HepG2 (cell line): ENCODE results near the gene CTDSP1. TPM values are rescaled to one million over a fixed set of nuclear protein-coding genes. Genes with fewer than 3 reads are reported as not detected.

Experiments used
- AHR ChIP-seq: IDR thresholded peaks from 2 replicates; pipeline ENCODE4 v1.6.1; 2018; ENCODE audit warnings: missing genetic modification reagents, missing compliant biosample characterization
- ETS1 ChIP-seq: sonication (generic); formaldehyde crosslinking; IDR thresholded peaks from 2 replicates; pipeline ENCODE4 v1.4.0; 2020; ENCODE audit warnings: missing genetic modification reagents
- HNRNPK ChIP-seq: fragments of 200-400 bp; formaldehyde crosslinking; IDR thresholded peaks from 2 replicates; pipeline ENCODE4 v1.6.1; 2018; ENCODE audit warnings: low read length, low read depth, moderate library complexity, mild to moderate bottlenecking; ENCODE audit not compliant: poor library complexity, severe bottlenecking
- MBD4 ChIP-seq: IDR thresholded peaks from 2 replicates; pipeline ENCODE4 v1.6.1; 2012; ENCODE audit warnings: low read length, inconsistent platforms, borderline replicate concordance
- MEIS1 ChIP-seq: sonication (generic); formaldehyde crosslinking; IDR thresholded peaks from 2 replicates; pipeline ENCODE4 v1.9.0; 2021; ENCODE audit warnings: mild to moderate bottlenecking, missing genetic modification reagents, moderate library complexity, borderline replicate concordance
- MYPOP ChIP-seq: sonication (generic); formaldehyde crosslinking; IDR thresholded peaks from 2 replicates; pipeline ENCODE4 v1.8.1; 2023; ENCODE audit warnings: mild to moderate bottlenecking, moderate library complexity, missing genetic modification reagents
- PHF21A ChIP-seq: sonication (generic); formaldehyde crosslinking; IDR thresholded peaks from 2 replicates; pipeline ENCODE4 v1.5.0; 2020; ENCODE audit warnings: mild to moderate bottlenecking, missing genetic modification reagents
- SP1 ChIP-seq, 2 experiments: fragments of 450-650 bp in 1 of 2; sonication (generic) in 1 of 2; formaldehyde crosslinking in 1 of 2; IDR thresholded peaks; 2 replicates each; pipeline versions ENCODE4 v1.4.0 to v1.6.1; 2016 to 2020; ENCODE audit warnings: missing genetic modification reagents in 1 of 2
- ZNF382 ChIP-seq: sonication (generic); formaldehyde crosslinking; IDR thresholded peaks from 2 replicates; pipeline ENCODE4 v1.5.0; 2020; ENCODE audit warnings: missing genetic modification reagents, mild to moderate bottlenecking, borderline replicate concordance
- ZNF432 ChIP-seq: sonication (generic); formaldehyde crosslinking; IDR thresholded peaks from 2 replicates; pipeline ENCODE4 v1.5.0; 2020; ENCODE audit warnings: missing genetic modification reagents, mild to moderate bottlenecking, borderline replicate concordance
- ZNF710 ChIP-seq: sonication (generic); formaldehyde crosslinking; IDR thresholded peaks from 2 replicates; pipeline ENCODE4 v1.5.0; 2020; ENCODE audit warnings: mild to moderate bottlenecking, missing genetic modification reagents, borderline replicate concordance
- ZNF800 ChIP-seq: sonication (generic); formaldehyde crosslinking; IDR thresholded peaks from 2 replicates; pipeline ENCODE4 v1.4.0; 2020; ENCODE audit warnings: missing genetic modification reagents
- polyA plus RNA-seq, 8 experiments: library from polyadenylated mRNA; depleted of rRNA in 3 of 8; stranded (reverse) in 7 of 8; unstranded in 1 of 8; fragments of >200 nt; fragmentation: Illumina TruSeq in 4 of 8; extraction: Trizol in 4 of 8; gene quantifications; 2 replicates each; pipeline versions ENCODE4 v1.2.1 to v1.2.3, GENCODE V29; 2011 to 2016; ENCODE audit warnings: low read depth in 4 of 8, missing spikeins in 1 of 8, mixed read lengths in 1 of 8; ENCODE audit not compliant: insufficient read depth in 1 of 8
- total RNA-seq, 5 experiments: library from RNA; depleted of rRNA; stranded (reverse); fragments of >200 nt; fragmentation: Illumina TruSeq; extraction: Trizol; gene quantifications; 2 replicates each; pipeline ENCODE4 v1.2.3, GENCODE V29; 2016; ENCODE audit warnings: low read depth in 1 of 5
- TF ChIP-seq, protein P1 (sequence below): IDR thresholded peaks from 2 replicates; pipeline ENCODE4 v1.6.1; 2016
- TF ChIP-seq, protein P2 (sequence below): sonication (generic); formaldehyde crosslinking; IDR thresholded peaks from 2 replicates; pipeline ENCODE4 v1.8.1; 2022; ENCODE audit warnings: mild to moderate bottlenecking, missing genetic modification reagents
- TF ChIP-seq, protein P3 (sequence below): sonication (generic); formaldehyde crosslinking; IDR thresholded peaks from 2 replicates; pipeline ENCODE4 v1.4.0; 2020; ENCODE audit warnings: mild to moderate bottlenecking, missing genetic modification reagents

Gene CTDSP1
- total and polyA plus RNA-seq, 2 of the 13 experiments (the other 11 are each of a cell fraction or from before 2014, with no cell fraction given) = 91.0 to 268 TPM

- no peak for TF ChIP-seq MEIS1 (CRISPR knock-in tag)
- TF ChIP-seq HNRNPK = no peak
- peak; percentile 75 for TF ChIP-seq PHF21A (CRISPR knock-in tag)
- TF ChIP-seq, protein P1, sequence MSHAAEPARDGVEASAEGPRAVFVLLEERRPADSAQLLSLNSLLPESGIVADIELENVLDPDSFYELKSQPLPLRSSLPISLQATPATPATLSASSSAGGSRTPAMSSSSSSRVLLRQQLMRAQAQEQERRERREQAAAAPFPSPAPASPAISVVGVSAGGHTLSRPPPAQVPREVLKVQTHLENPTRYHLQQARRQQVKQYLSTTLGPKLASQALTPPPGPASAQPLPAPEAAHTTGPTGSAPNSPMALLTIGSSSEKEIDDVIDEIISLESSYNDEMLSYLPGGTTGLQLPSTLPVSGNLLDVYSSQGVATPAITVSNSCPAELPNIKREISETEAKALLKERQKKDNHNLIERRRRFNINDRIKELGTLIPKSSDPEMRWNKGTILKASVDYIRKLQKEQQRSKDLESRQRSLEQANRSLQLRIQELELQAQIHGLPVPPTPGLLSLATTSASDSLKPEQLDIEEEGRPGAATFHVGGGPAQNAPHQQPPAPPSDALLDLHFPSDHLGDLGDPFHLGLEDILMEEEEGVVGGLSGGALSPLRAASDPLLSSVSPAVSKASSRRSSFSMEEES = peak; percentile 33; the same call in 1 of the 2 replicates
- no peak for TF ChIP-seq MYPOP (CRISPR knock-in tag)
- no peak for TF ChIP-seq ZNF710
- no peak for TF ChIP-seq AHR (CRISPR knock-in tag)
- TF ChIP-seq, protein P2, sequence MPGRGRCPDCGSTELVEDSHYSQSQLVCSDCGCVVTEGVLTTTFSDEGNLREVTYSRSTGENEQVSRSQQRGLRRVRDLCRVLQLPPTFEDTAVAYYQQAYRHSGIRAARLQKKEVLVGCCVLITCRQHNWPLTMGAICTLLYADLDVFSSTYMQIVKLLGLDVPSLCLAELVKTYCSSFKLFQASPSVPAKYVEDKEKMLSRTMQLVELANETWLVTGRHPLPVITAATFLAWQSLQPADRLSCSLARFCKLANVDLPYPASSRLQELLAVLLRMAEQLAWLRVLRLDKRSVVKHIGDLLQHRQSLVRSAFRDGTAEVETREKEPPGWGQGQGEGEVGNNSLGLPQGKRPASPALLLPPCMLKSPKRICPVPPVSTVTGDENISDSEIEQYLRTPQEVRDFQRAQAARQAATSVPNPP = no peak
- TF ChIP-seq SP1 (IDR thresholded peaks at IDR 0.05) = no peak
- no peak for TF ChIP-seq SP1 (CRISPR knock-in tag; IDR thresholded peaks at IDR 0.05)
- TF ChIP-seq ZNF432 (CRISPR knock-in tag) = no peak
- TF ChIP-seq ZNF382 (CRISPR knock-in tag) = no peak
- TF ChIP-seq, protein P3, sequence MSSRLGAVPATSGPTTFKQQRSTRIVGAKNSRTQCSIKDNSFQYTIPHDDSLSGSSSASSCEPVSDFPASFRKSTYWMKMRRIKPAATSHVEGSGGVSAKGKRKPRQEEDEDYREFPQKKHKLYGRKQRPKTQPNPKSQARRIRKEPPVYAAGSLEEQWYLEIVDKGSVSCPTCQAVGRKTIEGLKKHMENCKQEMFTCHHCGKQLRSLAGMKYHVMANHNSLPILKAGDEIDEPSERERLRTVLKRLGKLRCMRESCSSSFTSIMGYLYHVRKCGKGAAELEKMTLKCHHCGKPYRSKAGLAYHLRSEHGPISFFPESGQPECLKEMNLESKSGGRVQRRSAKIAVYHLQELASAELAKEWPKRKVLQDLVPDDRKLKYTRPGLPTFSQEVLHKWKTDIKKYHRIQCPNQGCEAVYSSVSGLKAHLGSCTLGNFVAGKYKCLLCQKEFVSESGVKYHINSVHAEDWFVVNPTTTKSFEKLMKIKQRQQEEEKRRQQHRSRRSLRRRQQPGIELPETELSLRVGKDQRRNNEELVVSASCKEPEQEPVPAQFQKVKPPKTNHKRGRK (CRISPR knock-in tag) = no peak
- TF ChIP-seq ETS1 = no peak
- no peak for TF ChIP-seq MBD4
- no peak for TF ChIP-seq ZNF800 (CRISPR knock-in tag)
Measured at GRCh38 chr2:218389333-218390150, 10.1 kb upstream of the CTDSP1 start (continued).
